GM19099 (cell line): ENCODE data around the gene OSTF1.

Source experiments
- POLR2A ChIP-seq: IDR thresholded peaks from 3 replicates; pipeline ENCODE4 v1.6.1; 2011; ENCODE audit warnings: low read depth; ENCODE audit not compliant: insufficient read length; ENCODE audit errors: extremely low read depth

The OSTF1 gene

DNA sequence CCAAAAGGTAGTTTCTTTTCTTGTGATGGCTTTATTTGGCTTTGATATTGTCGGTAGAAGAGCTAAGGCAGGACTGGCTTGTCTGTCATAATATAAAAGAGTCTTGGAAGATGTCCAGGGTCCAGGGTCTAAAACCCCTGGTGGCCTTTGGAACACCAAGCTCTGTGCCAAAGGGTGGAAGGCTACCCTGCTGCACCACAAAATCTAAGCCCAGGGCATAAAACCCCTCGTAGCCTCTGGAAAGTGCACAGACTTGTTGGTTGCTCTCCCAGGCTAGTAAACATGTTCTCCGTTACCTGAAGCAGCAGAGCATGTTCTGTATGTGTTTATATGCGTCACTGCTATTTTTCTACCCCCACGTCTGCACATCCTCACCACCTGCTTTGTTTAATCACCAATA is 75.5 kb downstream of the OSTF1 start:
- no peak for TF ChIP-seq POLR2A

GRCh38 chr9:75164573-75164972 is 76.3 kb downstream of the OSTF1 start:
- TF ChIP-seq POLR2A, result no peak

DNA sequence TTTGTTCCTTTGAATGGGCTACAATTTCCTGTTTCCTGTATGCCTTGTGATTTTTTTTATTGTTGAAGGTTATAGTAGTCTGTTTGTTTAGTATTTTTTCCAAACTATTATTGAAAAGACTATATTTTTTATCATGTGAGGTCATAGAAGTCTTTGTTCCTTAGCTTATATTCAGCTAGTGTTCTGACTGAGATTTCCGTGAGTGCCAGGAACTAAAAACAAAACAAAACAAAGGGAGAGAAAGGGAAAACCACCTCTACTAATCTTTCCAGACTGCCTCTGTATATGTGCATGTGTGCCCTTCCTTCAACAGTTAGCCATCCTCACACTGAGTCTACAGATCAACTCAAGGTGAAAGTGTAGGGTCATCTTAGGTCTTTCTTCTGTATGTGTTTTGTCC is 79.0 kb downstream of the OSTF1 start:
- no peak for TF ChIP-seq POLR2A

DNA sequence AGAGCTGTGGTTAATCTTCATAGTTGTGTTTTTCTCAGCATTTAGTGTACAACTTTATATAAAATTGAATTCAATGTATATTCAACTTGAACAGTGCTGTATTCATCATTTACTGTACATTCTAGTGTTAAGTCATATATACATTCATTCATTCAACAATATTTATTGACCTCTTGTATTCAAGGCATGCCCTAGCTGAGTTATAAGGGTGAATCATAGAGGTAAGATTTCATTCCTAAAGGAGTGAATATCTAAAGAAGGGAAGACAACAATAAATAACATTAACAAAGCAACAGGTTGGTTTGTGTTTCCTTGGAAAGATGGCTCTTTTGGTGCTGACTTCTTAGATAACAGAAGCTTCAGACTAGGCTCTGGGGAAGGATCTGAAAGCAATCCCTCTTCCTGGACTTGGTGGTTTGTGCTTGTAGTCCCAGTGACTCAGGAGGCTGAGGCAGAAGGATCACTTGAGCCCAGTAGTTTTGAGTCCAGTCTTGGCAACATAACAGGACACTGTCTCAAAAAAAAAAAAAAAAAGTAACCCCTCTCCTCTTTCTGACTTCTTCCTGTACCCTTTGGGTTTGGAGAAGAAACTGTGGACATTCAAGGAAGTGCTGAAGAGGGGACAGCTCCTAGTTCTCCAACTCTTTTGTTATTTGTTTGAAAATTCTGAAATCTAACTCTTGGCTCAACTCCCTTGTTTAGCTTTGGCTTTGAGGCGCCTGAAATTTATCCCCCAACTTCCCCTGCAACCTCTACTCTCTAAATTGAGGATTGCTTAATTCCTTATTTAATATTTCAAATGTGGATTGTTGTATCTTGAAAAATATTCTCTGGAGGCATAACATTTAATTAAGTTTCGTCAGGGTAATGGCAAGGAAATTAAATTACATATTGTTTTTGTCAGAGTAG is 80.2 kb downstream of the OSTF1 start:
- TF ChIP-seq POLR2A, result no peak

DNA sequence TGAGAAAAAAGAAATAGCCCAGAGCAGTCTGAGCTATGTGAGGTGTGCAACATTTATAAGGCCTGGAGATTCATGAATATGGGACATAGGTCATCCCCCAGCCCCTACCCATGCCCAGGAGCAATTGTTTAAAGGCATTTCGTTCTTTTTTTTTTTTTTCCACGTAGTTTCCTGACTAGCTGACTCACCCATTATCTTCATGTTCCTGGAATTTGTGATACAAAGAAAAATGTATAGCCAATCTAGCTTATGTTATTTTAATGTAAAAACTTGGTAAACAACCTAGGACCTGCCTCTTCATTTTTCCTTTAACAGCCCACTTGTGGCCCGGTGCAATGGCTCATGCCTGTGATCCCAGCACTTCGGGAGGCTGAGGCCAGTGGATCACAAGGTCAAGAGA is 81.3 kb downstream of the OSTF1 start:
- TF ChIP-seq POLR2A, result no peak

DNA sequence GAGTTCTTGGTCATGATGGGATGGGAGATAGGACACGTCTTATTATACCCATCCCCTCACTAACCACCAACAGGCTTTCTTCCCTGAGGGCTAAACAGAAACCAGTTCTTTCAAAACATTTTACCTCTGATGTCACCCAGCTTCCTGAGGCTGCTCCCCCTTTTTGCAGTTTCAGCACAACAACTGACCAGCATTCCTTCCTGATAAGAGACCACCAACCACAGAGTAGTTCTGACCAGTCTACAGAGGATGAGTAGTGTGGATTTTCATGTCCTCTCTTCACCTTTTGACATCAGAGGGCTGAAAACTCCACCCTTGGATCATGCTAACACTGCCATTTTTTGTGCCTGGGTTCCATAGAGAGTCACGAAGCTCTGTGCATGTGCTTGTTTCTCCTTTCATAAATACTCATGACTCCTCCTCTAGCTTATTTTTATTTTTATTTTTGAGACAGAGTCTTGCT is 82.6 kb downstream of the OSTF1 start:
- no peak for TF ChIP-seq POLR2A

DNA sequence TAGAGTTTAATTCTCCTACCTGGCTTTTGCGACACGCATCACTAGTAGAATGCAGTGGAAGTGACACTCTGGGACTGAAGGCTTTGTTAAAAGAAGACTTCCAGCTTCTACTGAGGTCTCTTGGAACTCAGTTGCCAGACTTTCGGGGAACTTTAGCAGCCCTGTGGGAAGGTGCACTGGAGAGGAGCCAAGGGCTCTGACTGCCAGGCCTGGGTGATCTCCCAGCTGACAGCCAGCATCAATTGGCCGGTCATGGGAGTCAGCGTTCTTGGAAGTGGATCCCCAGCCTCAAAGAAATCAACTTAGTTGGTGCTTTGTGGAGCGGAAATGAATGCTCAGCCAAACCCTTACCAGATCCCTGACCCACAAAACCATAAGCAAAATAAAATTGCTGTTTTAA is 87.1 kb downstream of the OSTF1 start:
- TF ChIP-seq POLR2A, result no peak

GRCh38 chr9:75176037-75176436 is 87.7 kb downstream of the OSTF1 start:
- TF ChIP-seq POLR2A, result no peak

GRCh38 chr9:75181750-75182149 is 93.4 kb downstream of the OSTF1 start:
- no peak for TF ChIP-seq POLR2A

DNA sequence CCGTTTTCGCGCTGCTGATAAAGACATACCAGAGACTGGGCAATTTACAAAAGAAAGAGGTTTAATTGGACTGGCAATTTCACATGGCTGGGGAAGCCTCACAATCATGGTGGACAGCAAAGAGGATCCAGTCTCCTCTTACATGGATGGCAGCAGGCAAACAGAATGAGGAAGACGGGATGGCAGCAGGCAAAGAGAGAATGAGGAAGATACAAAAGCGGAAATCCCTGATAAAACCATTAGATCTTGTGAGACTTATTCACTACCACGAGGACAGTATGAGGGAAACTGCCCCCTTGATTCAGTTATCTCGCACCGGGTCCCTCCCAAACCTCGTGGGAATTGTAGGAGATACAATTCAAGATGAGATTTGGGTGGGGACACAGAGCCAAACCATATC is 95.0 kb downstream of the OSTF1 start:
- TF ChIP-seq POLR2A, result no peak

DNA sequence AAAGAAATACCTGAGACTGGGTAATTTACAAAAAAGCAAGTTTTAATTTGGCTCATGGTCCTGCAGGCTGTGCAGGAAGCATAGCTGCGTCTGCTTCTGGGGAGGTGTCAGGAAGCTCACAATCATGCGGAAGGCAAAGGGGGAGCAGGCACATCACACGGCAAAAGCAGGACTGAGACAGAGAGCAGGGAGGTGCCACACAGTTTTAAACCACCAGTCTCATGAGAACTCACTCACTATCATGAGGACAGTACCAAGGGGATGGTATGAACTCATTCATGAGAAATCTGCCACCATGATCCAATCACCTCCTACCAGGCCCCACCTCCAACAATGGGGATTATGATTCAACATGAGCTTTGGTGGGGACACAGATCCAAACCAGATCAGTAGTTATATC is 96.2 kb downstream of the OSTF1 start:
- no peak for TF ChIP-seq POLR2A

GRCh38 chr9:75185585-75186170 is 97.4 kb downstream of the OSTF1 start:
- no peak for TF ChIP-seq POLR2A

GRCh38 chr9:75186767-75187380 is 98.6 kb downstream of the OSTF1 start:
- TF ChIP-seq POLR2A, result no peak

DNA sequence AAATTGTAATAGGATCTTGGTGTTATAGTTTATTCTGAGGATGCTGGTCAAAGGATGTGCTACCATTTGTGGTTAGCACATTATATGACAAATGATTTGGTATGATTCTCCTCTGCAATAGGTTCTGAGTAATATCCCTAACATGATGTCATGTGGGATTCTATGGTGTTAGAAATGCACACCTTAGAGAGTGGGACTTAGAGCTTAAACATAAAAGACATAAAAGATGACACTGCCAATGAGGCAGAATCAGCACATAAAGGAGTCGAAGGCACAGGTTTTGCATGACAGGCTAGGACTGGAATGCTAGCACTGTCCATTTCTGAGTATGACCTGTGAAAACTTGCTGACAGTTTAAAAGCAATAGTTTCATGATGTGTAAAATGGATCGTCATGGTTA is 100.4 kb downstream of the OSTF1 start:
- no peak for TF ChIP-seq POLR2A

- no peak for TF ChIP-seq POLR2A
These were observed 102.4 kb downstream of the OSTF1 start for GRCh38 chr9:75190762-75191161.
